Measurements from ENCODE around the gene CNTF. TPM values are rescaled to one million over a fixed set of nuclear protein-coding genes. Genes with fewer than 3 reads are reported as not detected.

The CNTF gene
- 1.0 to 1.5 TPM (median 1.3 TPM) in 5 replicates for total RNA-seq (2022; extraction: Qiagen RNA extraction; ENCODE audit: low read depth)

GRCh38 chr11:58622344-58622743 lies at the start of gene CNTF:
Gene CNTF (plus strand): TSS chr11:58622665. CDS start chr11:58622753, 88 bp downstream.

GRCh38 chr11:58575377-58576020 lies 47.0 kb upstream of the CNTF start, which contains the start of gene LPXN:
Gene LPXN (minus strand): TSS chr11:58575856. CDS start chr11:58575772, 84 bp downstream.

DNA sequence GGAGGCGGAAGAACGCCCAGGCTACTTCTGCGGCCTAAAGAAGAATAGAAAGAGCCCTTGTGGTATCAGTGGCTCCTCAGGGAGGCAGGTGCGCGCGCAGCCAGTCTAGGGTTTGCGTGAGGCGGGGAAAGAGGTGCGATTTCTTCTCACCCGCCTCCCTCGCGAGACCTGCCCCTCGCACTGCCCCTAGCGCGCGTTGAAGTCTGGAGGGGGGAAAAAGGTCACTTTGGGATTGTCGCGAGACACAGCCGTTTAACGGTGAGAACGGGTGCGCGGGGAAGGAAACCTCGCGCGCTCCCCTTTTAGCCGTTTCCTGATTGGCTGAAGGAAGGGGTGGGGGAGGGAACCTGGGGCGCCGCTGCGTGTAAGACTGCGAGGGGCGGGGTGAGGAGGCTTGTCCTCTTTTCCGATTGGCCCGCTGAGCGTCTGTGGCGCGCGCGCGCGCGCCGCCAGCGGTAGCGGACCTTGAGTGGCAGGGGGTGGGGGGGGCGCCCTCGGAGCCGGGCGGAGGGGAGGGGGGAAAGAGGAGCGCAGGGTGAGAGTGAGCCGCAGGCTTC lies 43.8 kb upstream of the CNTF start, which contains the start of gene ZFP91:
Gene ZFP91 (plus strand): TSS at position 429 of the 557 bp plus-strand sequence. CDS start 219 bp downstream, outside the sequence.

Other genes with a start within 250 kb of the CNTF start
- gene OR5B3, start 215.8 kb upstream of the CNTF start, total RNA-seq (2022; extraction: Qiagen RNA extraction; ENCODE audit: low read depth) = not detected in 5 replicates
- gene OR5B2, start 194.5 kb upstream of the CNTF start, total RNA-seq (2022; extraction: Qiagen RNA extraction; ENCODE audit: low read depth) = not detected in 5 replicates
- not detected in 5 replicates for gene OR5B12, start 180.4 kb upstream of the CNTF start, total RNA-seq (2022; extraction: Qiagen RNA extraction; ENCODE audit: low read depth)
- not detected in 5 replicates for gene OR5B21, start 114.6 kb upstream of the CNTF start, total RNA-seq (2022; extraction: Qiagen RNA extraction; ENCODE audit: low read depth)
- gene LPXN, start 46.8 kb upstream of the CNTF start, total RNA-seq (2022; extraction: Qiagen RNA extraction; ENCODE audit: low read depth) = 1.8 to 2.9 TPM (median 2.3 TPM) in 5 replicates
- 31.0 to 43.3 TPM (median 39.4 TPM) in 5 replicates for gene ZFP91, start 43.6 kb upstream of the CNTF start, total RNA-seq (2022; extraction: Qiagen RNA extraction; ENCODE audit: low read depth)
- not detected in 5 replicates for gene GLYAT, start 109.3 kb downstream of the CNTF start, total RNA-seq (2022; extraction: Qiagen RNA extraction; ENCODE audit: low read depth)
- not detected in 5 replicates for gene GLYATL2, start 222.0 kb downstream of the CNTF start, total RNA-seq (2022; extraction: Qiagen RNA extraction; ENCODE audit: low read depth)

All from A549 treated with GW870086 at 1 μM for 4 hours (cell line).